Measurements from ENCODE around the gene LRFN2. TPM values are rescaled to one million over a fixed set of nuclear protein-coding genes. Genes with fewer than 3 reads are reported as not detected.

The LRFN2 gene
- total and polyA plus RNA-seq, 2 experiments from 2014 or later = 0.33 to 0.54 TPM

DNA sequence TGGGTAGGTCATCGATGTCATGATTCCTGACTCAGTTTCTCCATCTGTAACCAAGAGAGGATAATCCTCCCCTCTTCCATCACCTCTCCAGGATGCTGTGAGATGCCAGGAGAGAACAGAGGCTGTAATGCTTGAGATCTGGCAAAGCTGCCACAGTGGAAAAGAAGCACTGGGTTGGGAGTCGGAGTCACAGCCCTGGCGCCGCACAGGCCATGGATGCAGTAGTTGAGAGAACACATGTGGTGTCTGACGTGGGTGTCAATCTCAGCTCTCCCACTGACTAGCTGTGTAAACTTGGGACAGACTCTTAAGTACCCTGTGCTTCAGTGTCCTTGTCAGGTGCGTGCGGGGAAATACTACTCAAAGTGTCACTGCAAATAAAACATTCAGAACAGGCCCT lies 47.3 kb downstream of the LRFN2 start:
- Histone ChIP-seq H3K9me3 (ENCODE audit: low read depth) (no peaks in the 10 kb centered on the region), H3K4me1 (ENCODE audit: insufficient read depth) (no peaks in the 10 kb centered on the region), H2AFZ (no peak overlapping the region), H4K20me1 (ENCODE audit: insufficient read depth, poor library complexity, severe bottlenecking) (no peaks in the 10 kb centered on the region), H3K79me2 (no peaks in the 10 kb centered on the region), H3K36me3 (replicated peaks; ENCODE audit: insufficient read depth, low read depth) (no peaks in the 10 kb centered on the region), H3K9me2 (replicated peaks; ENCODE audit: insufficient read depth) (no peaks in the 10 kb centered on the region), H3K4me3 (no peak overlapping the region), H3K27me3 (peaks cover 3% of the 10 kb centered on the region), H3K27ac (no peak overlapping the region), H3K4me2 (no peak overlapping the region)
- 95% methylated on average over 7 of the region's 7 CpGs for WGBS (ENCODE audit: low lambda C conversion rate, missing lambda C conversion rate)
- TF ChIP-seq, protein P1, sequence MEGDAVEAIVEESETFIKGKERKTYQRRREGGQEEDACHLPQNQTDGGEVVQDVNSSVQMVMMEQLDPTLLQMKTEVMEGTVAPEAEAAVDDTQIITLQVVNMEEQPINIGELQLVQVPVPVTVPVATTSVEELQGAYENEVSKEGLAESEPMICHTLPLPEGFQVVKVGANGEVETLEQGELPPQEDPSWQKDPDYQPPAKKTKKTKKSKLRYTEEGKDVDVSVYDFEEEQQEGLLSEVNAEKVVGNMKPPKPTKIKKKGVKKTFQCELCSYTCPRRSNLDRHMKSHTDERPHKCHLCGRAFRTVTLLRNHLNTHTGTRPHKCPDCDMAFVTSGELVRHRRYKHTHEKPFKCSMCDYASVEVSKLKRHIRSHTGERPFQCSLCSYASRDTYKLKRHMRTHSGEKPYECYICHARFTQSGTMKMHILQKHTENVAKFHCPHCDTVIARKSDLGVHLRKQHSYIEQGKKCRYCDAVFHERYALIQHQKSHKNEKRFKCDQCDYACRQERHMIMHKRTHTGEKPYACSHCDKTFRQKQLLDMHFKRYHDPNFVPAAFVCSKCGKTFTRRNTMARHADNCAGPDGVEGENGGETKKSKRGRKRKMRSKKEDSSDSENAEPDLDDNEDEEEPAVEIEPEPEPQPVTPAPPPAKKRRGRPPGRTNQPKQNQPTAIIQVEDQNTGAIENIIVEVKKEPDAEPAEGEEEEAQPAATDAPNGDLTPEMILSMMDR (IDR thresholded peaks at IDR 0.05; ENCODE audit: poor library complexity) = no peak
- TF ChIP-seq EZH2phosphoT487 (IDR thresholded peaks at IDR 0.05; ENCODE audit: low read depth, severe bottlenecking, unreplicated experiment) = no peak
- no peak for TF ChIP-seq EZH2 (IDR thresholded peaks at IDR 0.05; ENCODE audit: borderline replicate concordance)
- no peak for DNase-seq (ENCODE audit: low spot score)

DNA sequence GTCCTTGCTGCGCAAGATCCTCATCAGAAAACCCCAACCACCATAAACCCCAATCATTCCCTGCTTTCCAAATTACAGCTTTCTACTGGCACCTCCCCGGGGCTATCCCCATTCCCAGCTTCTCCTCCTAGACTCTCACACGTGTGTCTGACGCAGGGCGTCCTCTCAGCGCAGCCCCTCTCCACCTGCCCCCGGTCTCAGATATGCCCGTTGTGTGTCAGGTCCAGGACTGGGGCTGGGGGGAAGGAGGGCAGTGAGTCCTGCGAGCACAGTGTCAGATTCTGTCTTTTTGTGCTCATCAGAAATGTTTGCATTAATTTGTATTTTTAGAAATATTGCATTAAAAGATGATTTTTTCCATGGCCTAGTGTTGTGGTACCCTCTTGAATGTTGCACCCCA lies 48.6 kb downstream of the LRFN2 start:
- Histone ChIP-seq H3K9me3 (ENCODE audit: low read depth) (no peaks in the 10 kb centered on the region), H3K27ac (no peak overlapping the region), H3K4me2 (no peak overlapping the region), H3K36me3 (replicated peaks; ENCODE audit: insufficient read depth, low read depth) (no peaks in the 10 kb centered on the region), H3K4me1 (ENCODE audit: insufficient read depth) (no peaks in the 10 kb centered on the region), H3K9me2 (replicated peaks; ENCODE audit: insufficient read depth) (no peaks in the 10 kb centered on the region), H3K79me2 (no peaks in the 10 kb centered on the region), H4K20me1 (ENCODE audit: insufficient read depth, poor library complexity, severe bottlenecking) (no peaks in the 10 kb centered on the region), H2AFZ (no peak overlapping the region), H3K4me3 (no peak overlapping the region), H3K27me3 (peaks cover 3% of the 10 kb centered on the region)
- WGBS (ENCODE audit: low lambda C conversion rate, missing lambda C conversion rate) = 87% methylated on average over 9 of the region's 9 CpGs
- TF ChIP-seq EZH2 (IDR thresholded peaks at IDR 0.05; ENCODE audit: borderline replicate concordance) = no peak
- TF ChIP-seq EZH2phosphoT487 (IDR thresholded peaks at IDR 0.05; ENCODE audit: low read depth, severe bottlenecking, unreplicated experiment) = no peak
- TF ChIP-seq, protein P1 (IDR thresholded peaks at IDR 0.05; ENCODE audit: poor library complexity) = no peak
- no peak for DNase-seq (ENCODE audit: low spot score)

DNA sequence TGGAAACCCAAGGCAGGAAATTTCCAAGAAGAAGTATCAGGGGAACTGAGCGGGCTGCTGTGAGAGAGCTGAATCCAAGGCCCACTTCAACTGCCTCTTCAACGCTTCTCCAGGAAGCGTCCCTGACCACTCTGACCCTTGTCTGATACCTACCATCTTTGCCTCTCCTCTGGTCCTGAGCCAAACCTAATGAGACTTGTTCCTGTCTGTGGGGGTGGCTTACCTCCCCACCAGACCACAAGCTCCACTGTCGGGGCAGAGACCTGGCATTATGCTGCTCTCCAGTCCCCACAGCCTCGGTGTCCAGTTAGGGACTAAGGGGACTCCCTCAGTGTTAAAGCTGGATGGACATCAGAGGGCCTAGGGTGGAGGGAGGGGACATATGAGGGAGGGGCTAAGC lies 49.7 kb downstream of the LRFN2 start:
- H3K4me1 ChIP-seq (ENCODE audit: insufficient read depth) = no peaks in the 10 kb centered on the region
- WGBS (ENCODE audit: low lambda C conversion rate, missing lambda C conversion rate) = 100% methylated on average over 5 of the region's 5 CpGs

More for the DNA sequence above, 49.7 kb downstream of the LRFN2 start:
- Histone ChIP-seq H3K4me3 (no peak overlapping the region), H3K27me3 (peaks cover 3% of the 10 kb centered on the region), H3K9me3 (ENCODE audit: low read depth) (no peaks in the 10 kb centered on the region), H3K79me2 (no peaks in the 10 kb centered on the region), H3K4me2 (no peak overlapping the region), H4K20me1 (ENCODE audit: insufficient read depth, poor library complexity, severe bottlenecking) (no peaks in the 10 kb centered on the region), H3K36me3 (replicated peaks; ENCODE audit: insufficient read depth, low read depth) (no peaks in the 10 kb centered on the region), H2AFZ (no peak overlapping the region), H3K27ac (no peak overlapping the region), H3K9me2 (replicated peaks; ENCODE audit: insufficient read depth) (no peaks in the 10 kb centered on the region)
- DNase-seq (ENCODE audit: low spot score) = no peak
- no peak for TF ChIP-seq EZH2 (IDR thresholded peaks at IDR 0.05; ENCODE audit: borderline replicate concordance)
- TF ChIP-seq, protein P1 (IDR thresholded peaks at IDR 0.05; ENCODE audit: poor library complexity) = no peak
- TF ChIP-seq EZH2phosphoT487 (IDR thresholded peaks at IDR 0.05; ENCODE audit: low read depth, severe bottlenecking, unreplicated experiment) = no peak

Measured in hepatocyte (in vitro differentiated cells).